Fibroblast of skin of left quadriceps (primary cell): ENCODE measurements around the gene TMEM184B.

ENCODE experiments used
- DNase-seq, 2 experiments: peaks; one replicate each; pipeline ENCODE4 v3.0.0-alpha.2; 2013; ENCODE audit warnings: low read depth in 2 of 2

Gene TMEM184B

GRCh38 chr22:38226853-38227649 lies 45.8 kb downstream of the TMEM184B start:
- no peak for DNase-seq

GRCh38 chr22:38223289-38223960 lies 49.4 kb downstream of the TMEM184B start:
- DNase-seq, result no peak

- no peak for DNase-seq
These were observed 50.1 kb downstream of the TMEM184B start for GRCh38 chr22:38222797-38223119.

GRCh38 chr22:38221908-38222796 lies 50.7 kb downstream of the TMEM184B start:
- DNase-seq, result no peak

GRCh38 chr22:38221407-38221806 lies 51.4 kb downstream of the TMEM184B start:
- DNase-seq, result no peak

- no peak for DNase-seq
These were observed 52.0 kb downstream of the TMEM184B start for GRCh38 chr22:38220653-38221386.

- DNase-seq, result no peak
These were observed 52.6 kb downstream of the TMEM184B start for GRCh38 chr22:38220163-38220562.

GRCh38 chr22:38219632-38220031 lies 53.2 kb downstream of the TMEM184B start:
- DNase-seq, result no peak

GRCh38 chr22:38218661-38219622 lies 53.9 kb downstream of the TMEM184B start:
- DNase-seq, result peak; percentile 71 to 76

- DNase-seq, result no peak
These were observed 57.4 kb downstream of the TMEM184B start for GRCh38 chr22:38215156-38216038.

GRCh38 chr22:38214302-38215056 lies 58.3 kb downstream of the TMEM184B start:
- DNase-seq, result no peak

GRCh38 chr22:38213990-38214301 lies 58.9 kb downstream of the TMEM184B start:
- DNase-seq, result no peak

- DNase-seq, result no peak
These were observed 59.4 kb downstream of the TMEM184B start for GRCh38 chr22:38213319-38213989.

- DNase-seq, result no peak
These were observed 60.4 kb downstream of the TMEM184B start for GRCh38 chr22:38212442-38212841.

- DNase-seq, result no peak
These were observed 61.3 kb downstream of the TMEM184B start for GRCh38 chr22:38211556-38211955.

GRCh38 chr22:38208551-38208968 lies 64.2 kb downstream of the TMEM184B start:
- DNase-seq, result no peak

- DNase-seq, result no peak
These were observed 64.8 kb downstream of the TMEM184B start for GRCh38 chr22:38207898-38208432.
